HG03095 (cell line): Measurements from ENCODE around the gene NFIL3.
"Not testable (repeated sequence)": the region's sequence is repeated elsewhere in the genome, so short reads cannot be mapped to it uniquely, and the experiment has no call there.

ENCODE experiments used
- ATAC-seq: cut with Tn5 transposase; IDR thresholded peaks from one replicate; pipeline ENCODE4 v1.9.1; 2021; ENCODE audit warnings: moderate library complexity; ENCODE audit not compliant: unreplicated experiment

Gene NFIL3, protein sequence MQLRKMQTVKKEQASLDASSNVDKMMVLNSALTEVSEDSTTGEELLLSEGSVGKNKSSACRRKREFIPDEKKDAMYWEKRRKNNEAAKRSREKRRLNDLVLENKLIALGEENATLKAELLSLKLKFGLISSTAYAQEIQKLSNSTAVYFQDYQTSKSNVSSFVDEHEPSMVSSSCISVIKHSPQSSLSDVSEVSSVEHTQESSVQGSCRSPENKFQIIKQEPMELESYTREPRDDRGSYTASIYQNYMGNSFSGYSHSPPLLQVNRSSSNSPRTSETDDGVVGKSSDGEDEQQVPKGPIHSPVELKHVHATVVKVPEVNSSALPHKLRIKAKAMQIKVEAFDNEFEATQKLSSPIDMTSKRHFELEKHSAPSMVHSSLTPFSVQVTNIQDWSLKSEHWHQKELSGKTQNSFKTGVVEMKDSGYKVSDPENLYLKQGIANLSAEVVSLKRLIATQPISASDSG

DNA sequence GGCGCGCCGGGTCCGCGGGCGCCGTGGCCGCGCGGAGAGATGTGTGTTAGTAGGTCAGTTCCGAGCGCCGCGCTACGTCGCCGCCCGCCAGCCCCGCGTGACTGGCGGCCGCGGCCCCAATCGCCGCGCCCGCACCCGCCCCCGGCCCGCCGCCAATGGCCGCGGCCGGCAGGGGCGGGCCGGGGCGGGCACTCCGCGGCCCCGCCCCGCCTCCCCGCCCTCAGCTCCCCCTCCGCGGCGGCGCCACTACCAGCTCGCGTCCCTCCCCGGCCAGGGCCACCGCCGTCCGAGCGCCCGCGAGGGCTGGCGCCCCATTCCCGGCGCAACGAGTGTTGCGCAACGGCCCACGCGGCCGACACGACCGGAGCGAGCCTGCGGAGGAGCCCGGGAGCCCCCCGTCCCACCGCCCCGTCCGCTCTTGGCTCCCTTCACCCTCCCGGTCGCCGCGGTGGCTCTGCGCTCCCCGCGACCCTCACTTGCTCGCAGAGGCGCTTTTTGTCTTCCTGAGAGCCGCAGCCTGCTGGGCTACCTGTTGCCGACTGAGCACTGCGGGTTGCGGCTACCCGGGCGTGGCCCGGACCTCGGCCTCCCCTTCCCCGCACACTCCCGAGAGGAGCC is at the start of gene NFIL3:
TSS of gene NFIL3 (minus strand) at position 48 of the 618 bp plus-strand sequence. CDS start 13,098 bp downstream, outside the sequence.
- peak; percentile 80 for ATAC-seq

DNA sequence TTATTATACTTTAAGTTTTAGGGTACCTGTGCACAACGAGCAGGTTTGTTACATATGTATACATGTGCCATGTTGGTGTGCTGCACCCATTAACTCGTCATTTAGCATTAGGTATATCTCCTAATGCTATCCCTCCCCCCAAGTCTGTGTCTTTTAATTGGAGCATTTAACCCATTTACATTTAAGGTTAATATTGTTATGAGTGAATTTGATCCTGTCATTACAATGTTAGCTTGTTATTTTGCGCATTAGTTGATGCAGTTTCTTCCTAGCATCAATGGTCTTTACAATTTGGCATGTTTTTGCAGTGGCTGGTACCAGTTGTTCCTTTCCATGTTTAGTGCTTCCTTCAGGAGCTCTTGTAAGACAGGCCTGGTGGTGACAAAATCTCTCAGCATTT is 47.9 kb upstream of the NFIL3 start:
- ATAC-seq, result not testable (repeated sequence)

DNA sequence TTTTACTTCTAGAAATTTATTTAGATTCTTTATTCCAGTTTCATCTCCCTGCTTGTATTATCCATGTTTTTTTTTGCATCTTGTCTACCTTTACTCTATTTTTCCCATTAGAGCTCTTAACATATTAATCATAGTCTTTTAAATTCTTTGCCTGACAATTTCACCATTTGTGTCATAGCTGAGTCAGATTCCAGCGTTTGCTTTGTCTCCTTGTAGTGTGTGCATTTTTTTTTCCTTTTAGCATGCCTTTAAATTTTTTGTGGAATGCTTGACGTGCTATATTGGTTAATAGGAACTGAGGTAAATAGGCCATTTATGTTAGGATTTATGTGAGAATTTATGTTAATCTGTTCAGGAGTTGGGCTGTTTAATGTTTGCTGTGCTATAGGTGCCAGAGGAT is 41.8 kb upstream of the NFIL3 start:
- ATAC-seq, result no peak

DNA sequence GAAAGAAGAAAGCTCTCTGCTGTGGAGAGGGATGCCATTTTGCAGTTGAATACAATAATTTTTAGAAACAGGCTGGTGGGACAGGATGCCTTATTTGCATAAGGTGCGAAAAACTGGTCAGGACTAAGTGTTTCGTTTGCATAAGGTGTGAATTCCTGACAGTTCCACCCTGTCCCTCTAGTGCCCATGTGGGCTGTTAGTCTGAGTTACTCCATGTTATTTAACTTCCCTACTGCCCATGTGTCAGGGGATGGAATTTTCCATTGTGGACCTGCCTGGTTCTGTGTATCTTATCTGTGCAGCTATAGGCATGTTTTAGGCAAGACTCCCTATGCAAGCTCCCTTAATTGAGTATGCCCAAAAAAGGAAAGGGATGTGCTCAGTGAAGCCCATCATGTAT is 35.3 kb upstream of the NFIL3 start:
- ATAC-seq, result no peak

DNA sequence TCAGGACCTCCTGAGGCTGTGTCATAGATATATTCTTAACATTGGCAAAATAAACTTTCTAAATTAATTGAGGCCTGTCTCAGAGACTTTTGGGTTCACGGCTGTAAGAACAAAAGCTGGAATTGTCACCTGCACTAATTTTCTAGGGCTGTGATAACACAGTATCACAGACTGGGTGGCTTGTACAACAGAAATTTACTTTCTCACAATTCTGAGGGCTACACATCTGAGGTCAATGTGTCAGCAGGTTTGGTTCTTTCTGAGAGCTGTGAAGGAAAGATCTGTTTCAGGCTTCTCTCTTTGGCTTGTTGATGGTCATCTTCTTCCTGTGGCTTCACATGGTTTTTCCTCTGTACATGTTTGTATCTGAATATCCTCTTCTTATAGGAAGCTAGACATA is 29.2 kb upstream of the NFIL3 start:
- ATAC-seq, result no peak

DNA sequence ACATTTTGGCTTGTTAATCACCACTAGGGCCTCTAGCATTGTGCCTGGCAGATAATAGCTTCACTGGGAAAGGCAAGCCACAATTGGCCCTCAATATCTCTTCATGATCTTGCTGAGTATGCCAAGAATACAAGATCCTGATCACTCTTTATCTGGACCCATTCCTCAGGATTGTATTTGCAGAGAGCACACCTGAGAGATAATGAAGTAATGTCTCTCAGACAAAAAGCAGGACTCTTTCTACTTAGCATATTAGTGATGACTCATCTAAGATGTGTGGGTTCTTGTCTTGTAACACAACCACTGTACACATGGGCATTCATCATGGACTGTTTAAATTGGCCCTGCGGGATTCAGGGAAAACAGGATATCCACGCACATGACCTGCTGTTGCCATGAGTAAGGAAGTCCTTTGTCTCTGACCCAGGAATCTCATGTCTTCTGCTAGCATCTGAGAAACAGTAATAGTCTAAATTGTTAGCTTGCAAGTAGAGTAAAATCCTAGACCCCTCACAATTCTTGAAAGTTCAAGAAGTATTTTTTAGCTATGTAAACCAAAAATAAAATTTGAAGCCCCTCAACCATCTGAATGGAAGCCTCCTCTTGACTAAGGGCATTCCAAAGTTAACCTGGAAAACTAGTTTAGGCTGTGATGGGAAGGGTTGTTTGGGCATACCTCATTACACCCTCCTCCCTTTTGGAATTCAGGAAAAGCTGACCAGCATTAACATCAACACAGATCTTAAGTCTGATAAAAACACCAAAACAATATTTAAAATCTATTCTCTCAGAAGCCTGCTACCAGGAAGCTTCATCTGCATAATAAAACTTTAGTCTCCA is 28.0 kb upstream of the NFIL3 start:
- ATAC-seq, result no peak

DNA sequence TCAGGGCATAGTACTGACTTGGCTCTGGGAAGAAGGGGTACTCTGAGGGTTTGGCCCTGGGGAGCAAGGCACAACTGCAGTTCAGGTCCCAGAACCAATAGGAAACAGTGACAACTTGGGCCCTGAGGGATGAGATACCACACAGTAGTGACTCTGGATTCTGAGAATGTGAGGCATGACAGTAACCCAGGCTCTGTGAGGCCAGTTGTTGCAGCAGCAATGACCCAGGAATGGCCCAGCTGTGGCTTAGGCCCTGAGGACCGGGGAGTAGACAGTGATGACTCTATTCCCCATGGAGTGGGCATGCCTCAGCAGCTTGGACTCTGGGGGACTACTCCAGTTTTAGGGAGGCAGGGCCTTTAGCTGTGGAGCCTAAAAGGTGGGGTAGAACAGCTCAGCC is 21.5 kb upstream of the NFIL3 start:
- no peak for ATAC-seq

DNA sequence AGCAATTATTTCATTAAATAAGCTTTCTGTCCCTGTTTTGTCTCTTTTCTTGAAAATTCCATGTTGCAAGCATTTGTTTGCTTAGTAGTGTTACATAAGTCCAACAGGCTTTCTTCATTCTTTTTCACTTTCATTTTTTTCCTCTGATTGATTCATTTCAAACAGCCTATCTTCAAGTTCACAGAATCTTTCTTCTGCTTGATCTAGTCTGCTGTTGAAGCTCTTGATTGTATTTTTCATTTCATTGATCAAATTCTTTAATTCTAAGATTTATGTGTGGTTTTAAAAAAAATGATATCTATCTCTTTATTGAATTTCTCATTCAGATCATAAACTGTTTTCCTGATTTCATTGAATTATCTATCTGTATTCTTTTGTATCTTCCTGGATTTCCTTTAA is 20.4 kb upstream of the NFIL3 start:
- no peak for ATAC-seq

DNA sequence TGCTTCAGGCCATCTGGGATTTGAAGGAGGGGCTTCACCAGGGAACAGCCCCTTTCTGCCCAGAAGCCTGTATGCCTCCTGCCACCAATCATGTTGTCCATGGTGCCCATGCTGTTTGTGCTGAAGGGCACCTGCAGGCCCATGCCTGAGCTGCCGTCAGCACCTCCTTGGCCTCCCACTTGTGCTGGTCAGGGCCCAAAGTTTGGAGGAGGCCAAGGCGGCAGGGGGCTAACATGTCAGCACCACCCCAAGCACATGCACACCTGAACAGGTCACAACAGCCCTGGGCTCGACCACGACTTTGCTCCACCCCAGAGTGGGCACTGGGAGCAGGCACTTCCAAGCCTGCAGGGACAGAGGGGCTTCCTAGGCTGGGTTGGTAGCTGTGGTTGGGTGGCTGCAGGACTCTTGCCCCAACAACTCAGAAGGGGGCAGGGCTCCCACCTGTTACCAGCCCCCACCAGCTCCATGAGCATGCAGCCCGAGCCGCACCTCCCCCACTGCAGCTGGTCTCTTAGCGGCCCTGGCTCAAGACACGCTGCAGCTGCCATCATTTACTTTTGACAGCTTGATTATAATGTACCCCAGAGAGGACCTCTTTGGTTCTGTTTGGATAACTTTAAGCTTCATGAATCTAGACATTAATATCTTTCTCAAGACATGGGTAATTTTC is 19.8 kb upstream of the NFIL3 start:
- ATAC-seq, result no peak

DNA sequence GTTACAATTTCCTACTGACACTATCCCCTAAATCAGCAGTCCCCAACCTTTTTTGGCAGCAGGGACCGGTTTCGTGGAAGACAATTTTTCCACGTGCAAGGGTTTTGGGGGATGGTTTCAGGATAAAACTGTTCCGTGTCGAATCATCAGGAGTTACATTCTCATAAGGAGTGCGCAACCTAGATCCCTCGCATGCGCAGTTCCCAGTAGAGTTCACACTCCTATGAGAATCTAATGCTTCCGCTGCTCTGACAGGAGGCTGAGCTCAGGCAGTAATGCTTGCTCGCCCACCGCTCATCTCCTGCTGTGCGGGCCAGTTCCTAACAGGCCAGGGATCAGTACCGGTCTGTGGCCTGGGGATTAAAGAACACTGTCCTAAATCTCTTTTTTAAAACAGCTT is 13.2 kb upstream of the NFIL3 start:
- ATAC-seq, result no peak

DNA sequence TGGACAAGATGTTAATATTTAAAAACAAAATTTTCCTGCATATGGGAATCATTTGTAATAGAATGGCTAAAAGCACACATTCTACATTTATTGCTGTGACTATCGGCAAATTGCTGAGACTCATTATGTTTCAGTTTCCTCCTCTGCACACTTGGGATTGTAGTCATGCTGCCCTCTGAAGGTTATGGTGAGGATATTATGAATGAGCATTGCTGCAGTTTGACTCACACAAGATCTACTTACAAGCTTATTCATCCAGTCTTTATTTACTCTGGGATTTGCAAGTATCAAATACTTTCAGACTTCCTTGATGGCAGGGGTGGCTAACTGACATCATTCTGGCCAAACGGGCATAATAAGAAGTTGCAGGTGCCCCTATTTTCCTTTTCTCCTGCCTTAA is 9.5 kb upstream of the NFIL3 start:
- ATAC-seq, result no peak

DNA sequence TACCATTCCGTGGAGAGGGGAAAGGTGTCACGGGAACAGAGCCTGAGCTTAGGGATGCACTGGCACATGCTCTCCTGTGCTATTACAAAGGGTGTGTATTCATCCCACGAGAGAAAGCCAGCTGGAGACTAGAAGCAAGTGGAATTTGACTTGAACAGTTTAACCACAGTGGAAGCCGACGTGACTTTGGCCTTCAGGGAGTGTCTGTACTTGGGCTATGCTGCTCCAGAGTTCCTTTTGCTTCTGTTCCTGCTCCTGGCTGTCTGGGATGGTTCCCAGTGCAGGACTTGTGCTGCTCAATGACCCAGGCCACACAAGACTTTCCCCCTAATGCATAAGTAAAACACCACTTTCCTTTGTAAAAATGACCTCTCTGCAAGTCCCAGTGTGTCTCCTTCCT is 7.9 kb upstream of the NFIL3 start:
- ATAC-seq, result no peak

DNA sequence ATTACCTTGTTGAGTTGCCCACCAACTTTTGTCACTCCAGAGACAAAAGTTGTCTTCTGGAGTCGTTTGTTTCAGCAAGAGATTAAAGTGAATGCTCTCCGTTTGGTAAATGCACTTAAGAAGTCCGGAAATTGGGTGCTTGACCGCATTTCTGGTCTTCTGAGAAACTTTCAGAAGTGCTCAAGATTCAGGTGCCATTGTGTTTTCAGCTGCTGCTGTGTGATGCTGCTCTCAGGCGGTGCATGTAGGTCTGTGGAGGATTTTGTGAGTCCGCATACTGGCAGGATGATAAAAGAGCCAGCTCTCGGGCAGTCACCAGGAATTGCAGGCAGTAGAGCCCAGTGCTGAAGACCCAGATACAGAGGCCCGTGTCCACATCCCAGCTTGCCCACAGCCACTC is 5.9 kb upstream of the NFIL3 start:
- ATAC-seq, result no peak

DNA sequence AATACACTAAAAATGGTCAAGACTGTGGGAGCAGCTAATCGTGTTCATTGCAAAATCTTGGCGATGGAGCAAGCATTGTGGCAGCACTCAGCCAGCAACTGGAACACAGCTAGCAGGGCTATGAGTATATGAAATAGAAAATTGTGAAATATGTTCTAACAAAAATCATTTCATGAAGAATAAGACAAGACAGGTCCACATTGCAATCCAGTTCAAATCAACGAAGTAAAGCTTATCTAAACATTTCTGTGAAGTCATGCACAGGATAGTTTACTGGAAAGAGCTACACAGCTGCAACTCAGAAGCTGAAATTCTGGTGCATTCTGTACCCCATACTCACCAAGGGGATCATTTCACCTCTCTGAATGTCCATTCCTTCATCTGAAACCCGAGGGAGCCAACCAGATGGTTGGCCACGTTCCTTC is 5.3 kb upstream of the NFIL3 start:
- ATAC-seq, result no peak

DNA sequence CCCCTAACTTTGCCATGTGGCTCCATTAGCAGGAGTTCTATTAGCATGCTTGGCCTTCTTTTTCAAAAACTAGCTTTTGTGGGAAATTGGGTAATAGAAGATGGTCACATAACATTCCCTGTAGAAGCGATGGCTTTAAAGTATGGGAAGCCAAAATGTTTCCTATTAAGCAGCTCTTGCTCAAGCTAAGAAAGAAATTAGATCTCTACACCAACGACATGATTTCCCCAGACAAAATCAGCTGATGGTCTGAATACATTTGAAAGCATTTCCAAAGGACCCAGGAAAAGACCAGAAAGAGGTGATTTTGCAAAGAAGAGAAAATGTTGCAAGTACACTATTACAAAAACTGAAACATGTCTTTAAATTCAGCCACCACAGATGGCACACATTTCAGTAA is 4.8 kb upstream of the NFIL3 start:
- no peak for ATAC-seq

DNA sequence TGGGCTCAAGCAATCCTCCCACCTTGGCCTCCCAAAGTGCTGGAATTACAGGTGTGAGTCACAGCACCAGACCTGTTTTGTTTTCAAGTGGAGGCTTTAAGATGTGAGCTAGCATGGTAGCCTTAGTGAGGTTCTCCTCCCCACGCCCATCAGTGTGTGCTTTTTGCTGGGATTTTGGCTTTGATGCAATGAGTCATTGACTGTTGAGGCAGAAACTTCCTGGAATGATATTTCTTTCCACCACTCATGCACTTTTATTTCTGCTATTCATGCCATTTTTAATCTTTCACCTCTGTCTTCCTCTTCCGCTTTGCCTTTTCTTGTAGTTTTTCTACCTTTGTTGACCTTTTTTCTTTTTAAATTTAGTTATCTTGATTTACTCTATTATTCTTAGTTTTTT is 4.2 kb upstream of the NFIL3 start:
- ATAC-seq, result no peak

DNA sequence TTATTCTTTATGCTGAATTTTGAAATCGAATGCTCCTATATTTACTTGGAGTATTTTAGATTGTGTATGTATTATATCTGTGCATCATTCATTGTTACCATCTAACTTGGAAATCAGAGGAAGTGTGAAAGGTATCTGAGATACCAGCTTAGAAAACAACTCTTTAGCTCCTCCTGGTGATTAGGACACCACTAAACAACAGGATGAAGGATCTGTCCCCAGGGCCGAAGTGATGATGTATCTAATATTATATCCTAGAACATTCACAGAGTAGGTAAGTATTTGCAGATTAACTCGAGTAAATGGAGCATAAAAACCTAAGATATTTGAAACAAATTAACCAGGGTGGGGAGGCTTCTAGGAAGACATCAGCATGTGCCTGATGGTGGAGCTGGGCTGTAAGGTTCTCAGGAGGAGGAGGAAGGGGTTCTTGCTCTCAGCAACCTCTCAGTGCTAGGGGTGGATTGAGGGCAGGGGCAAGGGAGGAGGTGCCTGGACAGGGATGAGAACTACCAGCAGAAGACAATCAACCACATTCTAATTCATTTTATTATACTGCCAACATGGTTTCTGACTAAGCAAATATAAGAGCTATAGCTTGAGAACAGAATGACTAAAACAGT is 2.6 kb upstream of the NFIL3 start:
- ATAC-seq, result no peak

DNA sequence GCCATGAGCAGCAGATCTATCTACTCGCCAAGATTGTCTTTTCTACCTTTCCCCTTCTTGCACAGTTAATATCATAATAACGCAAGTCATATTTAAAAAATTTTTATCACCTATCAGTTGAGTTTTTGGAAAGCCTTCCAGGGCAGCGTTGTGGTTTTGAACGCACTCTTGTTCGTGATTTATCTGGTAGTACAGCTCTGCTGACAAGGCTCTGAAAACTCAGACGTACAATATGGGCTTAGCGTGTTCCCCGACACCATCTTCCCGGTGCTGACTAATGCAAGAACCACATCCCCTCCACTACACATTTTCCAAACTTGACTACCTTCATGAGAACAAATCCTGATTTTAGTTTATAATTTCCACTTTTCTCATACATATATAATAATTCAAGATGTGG is 1.6 kb upstream of the NFIL3 start:
- ATAC-seq, result no peak

DNA sequence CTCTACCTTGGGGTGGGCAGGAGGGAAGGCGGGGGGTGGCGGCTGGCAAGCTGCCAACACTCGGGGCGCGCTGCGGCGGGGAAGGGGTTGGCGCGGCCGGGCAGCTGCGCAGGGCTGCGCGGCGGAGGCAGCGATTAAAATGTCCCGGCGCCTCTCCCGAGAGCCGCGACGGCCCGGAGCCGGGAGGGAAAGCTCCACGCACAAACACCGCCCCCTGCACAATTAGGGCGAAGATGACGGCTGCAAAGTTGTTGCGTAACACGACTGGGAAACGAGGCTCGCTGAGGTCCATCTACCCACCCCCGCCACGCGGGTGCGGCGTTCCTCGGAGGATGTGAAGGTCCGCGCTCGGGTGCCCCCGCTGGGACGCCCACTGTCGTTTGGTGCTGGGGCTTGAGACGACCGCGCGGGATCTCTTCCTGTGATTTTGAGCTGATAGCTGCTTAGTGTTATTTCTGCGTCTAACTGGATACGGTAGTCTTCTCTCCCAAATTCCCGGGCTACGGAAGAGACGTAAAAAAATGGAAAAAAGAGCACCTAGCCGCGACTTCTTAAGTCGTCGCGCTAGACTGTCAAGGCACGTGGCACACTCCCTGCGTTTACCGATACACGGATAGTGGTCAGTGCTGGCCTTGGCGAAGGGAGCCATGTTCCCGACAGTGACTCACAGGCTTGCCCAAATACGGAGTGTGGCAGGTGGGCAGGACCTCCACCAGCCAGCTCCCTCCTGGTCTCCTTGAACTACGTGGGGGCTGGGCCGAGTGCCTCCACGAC is 958 bp upstream of the NFIL3 start:
- ATAC-seq, result peak; percentile 9
